ENCODE data around the gene NBL1.
A peak's percentile ranks its signal among the peaks of the same experiment; 100 is the strongest.

NBL1 gene

GRCh38 chr1:19643602-19644394 is at the start of gene NBL1:
Gene NBL1, plus strand, starts transcription at chr1:19644311. Its CDS starts 10,720 bp downstream, at chr1:19655031.
- DNase-seq, result peak; percentile 76

GRCh38 chr1:19596065-19596713 is 47.9 kb upstream of the NBL1 start:
- DNase-seq, result no peak

- peak; percentile 99 for DNase-seq
Measured at GRCh38 chr1:19596714-19597495, 47.2 kb upstream of the NBL1 start.

GRCh38 chr1:19597496-19598309 is 46.4 kb upstream of the NBL1 start:
- DNase-seq, result peak; percentile 86

- DNase-seq, result no peak
Measured at GRCh38 chr1:19599810-19600209, 44.3 kb upstream of the NBL1 start.

GRCh38 chr1:19602486-19602885 is 41.6 kb upstream of the NBL1 start:
- no peak for DNase-seq

GRCh38 chr1:19605967-19606366 is 38.1 kb upstream of the NBL1 start:
- peak; percentile 10 for DNase-seq

GRCh38 chr1:19606817-19607642 is 37.1 kb upstream of the NBL1 start:
- peak; percentile 75 for DNase-seq

GRCh38 chr1:19608232-19608631 is 35.9 kb upstream of the NBL1 start:
- DNase-seq, result no peak

GRCh38 chr1:19610282-19610981 is 33.7 kb upstream of the NBL1 start:
- DNase-seq, result no peak

- DNase-seq, result no peak
Measured at GRCh38 chr1:19612530-19612929, 31.6 kb upstream of the NBL1 start.

GRCh38 chr1:19613171-19613703 is 30.9 kb upstream of the NBL1 start:
- no peak for DNase-seq

GRCh38 chr1:19615438-19615837 is 28.7 kb upstream of the NBL1 start:
- DNase-seq, result no peak

GRCh38 chr1:19616489-19616888 is 27.6 kb upstream of the NBL1 start:
- no peak for DNase-seq

- DNase-seq, result no peak
Measured at GRCh38 chr1:19617376-19617775, 26.7 kb upstream of the NBL1 start.

GRCh38 chr1:19618428-19618827 is 25.7 kb upstream of the NBL1 start:
- DNase-seq, result no peak

GRCh38 chr1:19619697-19620384 is 24.3 kb upstream of the NBL1 start:
- DNase-seq, result no peak

GRCh38 chr1:19620786-19621185 is 23.3 kb upstream of the NBL1 start:
- no peak for DNase-seq

- DNase-seq, result no peak
Measured at GRCh38 chr1:19621274-19621950, 22.7 kb upstream of the NBL1 start.

- no peak for DNase-seq
Measured at GRCh38 chr1:19622204-19622603, 21.9 kb upstream of the NBL1 start.
